ENCODE measurements around the gene ASPG.
"Not testable (repeated sequence)": the region's sequence is repeated elsewhere in the genome, so short reads cannot be mapped to it uniquely, and the experiment has no call there.

Gene ASPG

DNA sequence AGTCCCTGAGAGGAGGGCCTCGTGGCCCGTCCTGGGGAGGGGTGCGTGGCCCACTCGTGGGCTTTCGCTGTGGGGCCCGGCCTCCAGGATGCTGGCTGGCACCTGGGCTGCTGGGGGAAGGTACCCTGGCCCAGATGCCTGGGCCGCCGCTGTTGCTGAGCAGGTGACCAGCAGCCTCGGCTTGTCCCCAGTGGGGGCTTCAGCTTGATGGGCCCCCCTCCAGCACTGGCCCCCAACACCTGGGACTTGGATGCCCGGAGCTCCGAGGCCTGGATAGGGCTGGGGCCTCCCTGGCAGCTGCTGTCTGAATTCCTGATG, 63.7 kb downstream of the ASPG start:
- intact Hi-C loops (cut with micrococcal nuclease), result no loop called here
- no peaks in the 10 kb centered on the region for H3K4me1 Mint-ChIP-seq (ENCODE audit: low read depth)

DNA sequence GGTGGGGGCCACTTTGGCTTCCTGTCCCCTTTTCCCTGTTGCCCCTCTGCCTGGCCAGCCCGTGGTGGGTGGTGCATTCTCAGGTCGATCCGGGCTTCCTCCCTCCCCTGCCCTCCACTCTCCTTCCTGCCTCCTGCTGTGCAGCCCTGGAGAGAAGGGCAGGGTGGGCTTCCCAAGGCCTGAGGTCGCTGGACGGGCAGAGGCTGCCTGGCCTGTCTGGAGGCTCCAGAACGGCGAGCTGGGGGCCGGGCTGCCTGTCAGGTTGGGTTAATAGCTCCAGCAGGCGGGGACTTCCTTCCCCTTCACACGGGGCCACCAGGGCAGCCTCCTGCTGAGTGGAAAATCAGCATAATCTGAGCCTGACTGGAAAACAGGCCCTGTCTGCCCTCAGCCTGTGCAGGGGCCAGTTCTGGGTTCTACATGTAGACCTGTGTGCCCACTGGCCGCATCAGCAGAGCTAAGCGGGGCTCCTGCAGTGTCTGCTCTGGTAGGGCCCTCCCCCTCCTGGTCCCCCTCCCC, 64.2 kb downstream of the ASPG start:
- peaks cover 5% of the 10 kb centered on the region for H3K27me3 Mint-ChIP-seq
- H3K9me3 Mint-ChIP-seq, result no peaks in the 10 kb centered on the region
- no peak overlapping the region for H3K27ac Mint-ChIP-seq
- intact Hi-C loops (cut with micrococcal nuclease), result no loop called here
- H3K36me3 Mint-ChIP-seq (ENCODE audit: low read depth), result no peaks in the 10 kb centered on the region
- H3K4me3 Mint-ChIP-seq, result no peak overlapping the region
- no peaks in the 10 kb centered on the region for H3K4me1 Mint-ChIP-seq (ENCODE audit: low read depth)

More for the DNA sequence above, 63.7 kb downstream of the ASPG start:
- Mint-ChIP-seq H3K36me3 (ENCODE audit: low read depth) (no peaks in the 10 kb centered on the region), H3K4me3 (no peak overlapping the region), H3K9me3 (no peaks in the 10 kb centered on the region), H3K27ac (no peak overlapping the region), H3K27me3 (peaks cover 5% of the 10 kb centered on the region)

GRCh38 chr14:104150136-104151025, 64.9 kb downstream of the ASPG start:
- no peaks in the 10 kb centered on the region for H3K36me3 Mint-ChIP-seq (ENCODE audit: low read depth)
- H3K27ac Mint-ChIP-seq, result no peak overlapping the region
- no peaks in the 10 kb centered on the region for H3K9me3 Mint-ChIP-seq
- peaks cover 5% of the 10 kb centered on the region for H3K27me3 Mint-ChIP-seq
- no peak overlapping the region for H3K4me3 Mint-ChIP-seq
- intact Hi-C loops (cut with micrococcal nuclease), result no loop called here
- no peaks in the 10 kb centered on the region for H3K4me1 Mint-ChIP-seq (ENCODE audit: low read depth)

GRCh38 chr14:104151026-104151381, 65.5 kb downstream of the ASPG start:
- Mint-ChIP-seq H3K4me1 (ENCODE audit: low read depth) (no peaks in the 10 kb centered on the region), H3K27ac (no peak overlapping the region), H3K4me3 (no peak overlapping the region), H3K27me3 (peaks cover 3% of the 10 kb centered on the region), H3K9me3 (no peaks in the 10 kb centered on the region), H3K36me3 (ENCODE audit: low read depth) (no peaks in the 10 kb centered on the region)
- intact Hi-C loops (cut with micrococcal nuclease), result no loop called here

DNA sequence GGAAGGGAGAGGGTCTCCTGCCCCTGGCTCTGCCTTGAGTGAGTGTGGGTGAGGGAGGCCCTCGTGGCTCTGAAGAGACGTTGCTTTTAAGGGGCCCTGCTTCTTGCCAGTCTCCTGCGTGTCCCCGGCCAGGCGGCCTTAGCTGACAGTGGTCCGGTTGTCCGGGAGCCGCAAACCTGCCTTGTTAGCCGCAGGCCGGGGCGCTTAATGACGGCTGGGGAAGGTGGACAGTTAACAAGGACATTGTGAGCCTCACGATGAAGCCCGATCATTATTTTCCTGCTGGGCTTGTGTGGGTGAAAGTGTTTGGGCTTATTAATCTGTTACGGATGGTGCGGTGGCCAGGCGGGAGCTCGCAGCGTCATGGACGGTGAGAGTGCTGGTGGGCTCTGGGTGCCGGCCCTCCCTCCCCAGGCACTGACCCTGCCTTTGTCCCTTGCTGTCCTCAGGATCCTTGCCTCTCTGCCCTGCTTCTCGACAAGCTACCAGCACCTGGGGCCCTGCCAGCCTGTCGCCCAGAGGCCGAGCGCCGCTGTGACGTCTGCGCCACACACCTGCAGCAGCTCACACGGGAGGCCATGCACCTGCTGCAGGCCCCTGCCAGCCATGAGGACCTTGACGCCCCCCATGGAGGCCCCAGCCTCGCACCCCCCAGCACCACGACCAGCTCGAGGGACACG, 66.2 kb downstream of the ASPG start:
- Mint-ChIP-seq H3K27ac (no peak overlapping the region), H3K4me1 (ENCODE audit: low read depth) (no peaks in the 10 kb centered on the region), H3K4me3 (no peak overlapping the region), H3K36me3 (ENCODE audit: low read depth) (no peaks in the 10 kb centered on the region), H3K9me3 (no peaks in the 10 kb centered on the region), H3K27me3 (peaks cover 3% of the 10 kb centered on the region)
- intact Hi-C loops (cut with micrococcal nuclease), result no loop called here

GRCh38 chr14:104152246-104152575, 66.7 kb downstream of the ASPG start:
- intact Hi-C loops (cut with micrococcal nuclease), result no loop called here
- Mint-ChIP-seq H3K9me3 (no peaks in the 10 kb centered on the region), H3K36me3 (ENCODE audit: low read depth) (no peaks in the 10 kb centered on the region), H3K27me3 (peaks cover 3% of the 10 kb centered on the region), H3K4me3 (no peak overlapping the region), H3K27ac (no peak overlapping the region), H3K4me1 (ENCODE audit: low read depth) (no peaks in the 10 kb centered on the region)

DNA sequence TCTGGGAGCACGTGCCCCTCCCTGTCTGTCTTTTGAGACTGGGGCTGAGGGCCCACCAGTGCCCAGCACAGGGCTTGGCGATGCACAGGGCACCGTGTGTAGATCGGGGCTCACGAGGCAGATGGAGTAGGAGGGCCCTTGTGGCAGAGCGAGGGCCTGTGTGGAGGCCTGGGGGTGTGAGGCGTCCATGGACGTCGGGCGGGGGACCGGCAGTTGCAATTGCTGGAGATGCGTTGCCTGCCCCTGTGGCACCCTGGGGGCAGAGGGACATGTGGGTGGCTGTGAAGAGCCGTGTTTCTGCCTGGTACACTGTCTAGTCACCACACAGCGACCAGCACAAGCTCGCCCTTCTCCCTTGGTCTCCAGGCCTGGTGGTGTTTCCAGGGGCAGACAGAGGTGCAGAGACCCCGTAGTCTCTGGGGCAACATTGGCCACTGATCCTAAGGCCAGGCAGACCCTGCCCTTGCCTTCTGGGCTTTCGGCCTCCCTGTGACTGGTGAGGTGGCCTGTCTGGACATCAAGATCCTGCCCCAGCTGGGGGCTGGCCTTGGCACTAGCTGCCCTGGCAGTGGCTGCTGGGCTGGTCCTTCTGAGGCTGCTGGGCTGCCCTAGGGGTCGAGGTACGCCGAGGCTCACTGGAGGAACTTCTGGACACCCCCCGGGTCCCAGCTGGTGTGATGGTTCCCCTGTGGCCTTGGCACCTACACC, 67.3 kb downstream of the ASPG start:
- Mint-ChIP-seq H3K9me3 (no peaks in the 10 kb centered on the region), H3K27me3 (peaks cover 3% of the 10 kb centered on the region), H3K4me3 (no peak overlapping the region), H3K27ac (no peak overlapping the region), H3K36me3 (ENCODE audit: low read depth) (no peaks in the 10 kb centered on the region), H3K4me1 (ENCODE audit: low read depth) (no peaks in the 10 kb centered on the region)
- intact Hi-C loops (cut with micrococcal nuclease), result no loop called here

GRCh38 chr14:104153394-104153755, 67.9 kb downstream of the ASPG start:
- H3K27me3 Mint-ChIP-seq; H3K36me3 Mint-ChIP-seq (ENCODE audit: low read depth); H3K27ac Mint-ChIP-seq; H3K4me3 Mint-ChIP-seq; H3K4me1 Mint-ChIP-seq (ENCODE audit: low read depth); intact Hi-C loops (cut with micrococcal nuclease); H3K9me3 Mint-ChIP-seq: not testable (repeated sequence)

DNA sequence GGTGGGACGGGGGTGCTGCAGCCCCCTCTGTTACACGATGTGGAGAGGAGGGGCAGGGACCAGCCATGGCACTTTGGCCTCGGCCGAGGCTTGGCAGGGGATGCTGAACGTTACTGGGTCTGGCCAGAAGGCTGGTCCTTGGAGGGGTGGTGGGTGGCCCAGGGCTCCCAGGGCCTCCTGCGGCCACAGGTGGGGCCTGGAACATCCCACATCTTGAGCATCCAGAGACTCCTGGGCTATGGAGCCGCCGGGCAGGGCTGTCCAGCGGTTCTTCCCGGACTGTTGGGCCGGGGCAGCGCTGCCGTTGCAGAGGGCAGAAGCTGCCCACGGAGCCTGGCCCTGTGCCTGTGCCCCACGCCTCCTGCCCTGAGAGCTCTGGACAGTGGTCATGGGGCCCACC, 68.7 kb downstream of the ASPG start:
- intact Hi-C loops (cut with micrococcal nuclease), result no loop called here
- Mint-ChIP-seq H3K4me3 (no peak overlapping the region), H3K4me1 (ENCODE audit: low read depth) (no peaks in the 10 kb centered on the region), H3K27ac (no peak overlapping the region), H3K27me3 (peaks cover 3% of the 10 kb centered on the region), H3K36me3 (ENCODE audit: low read depth) (no peaks in the 10 kb centered on the region), H3K9me3 (no peaks in the 10 kb centered on the region)

- Mint-ChIP-seq H3K36me3 (ENCODE audit: low read depth) (no peaks in the 10 kb centered on the region), H3K9me3 (no peaks in the 10 kb centered on the region), H3K27ac (no peak overlapping the region), H3K4me1 (ENCODE audit: low read depth) (no peaks in the 10 kb centered on the region), H3K27me3 (no peaks in the 10 kb centered on the region), H3K4me3 (no peak overlapping the region)
- intact Hi-C loops (cut with micrococcal nuclease), result no loop called here
Observed at GRCh38 chr14:104155513-104155912, 70.0 kb downstream of the ASPG start.

DNA sequence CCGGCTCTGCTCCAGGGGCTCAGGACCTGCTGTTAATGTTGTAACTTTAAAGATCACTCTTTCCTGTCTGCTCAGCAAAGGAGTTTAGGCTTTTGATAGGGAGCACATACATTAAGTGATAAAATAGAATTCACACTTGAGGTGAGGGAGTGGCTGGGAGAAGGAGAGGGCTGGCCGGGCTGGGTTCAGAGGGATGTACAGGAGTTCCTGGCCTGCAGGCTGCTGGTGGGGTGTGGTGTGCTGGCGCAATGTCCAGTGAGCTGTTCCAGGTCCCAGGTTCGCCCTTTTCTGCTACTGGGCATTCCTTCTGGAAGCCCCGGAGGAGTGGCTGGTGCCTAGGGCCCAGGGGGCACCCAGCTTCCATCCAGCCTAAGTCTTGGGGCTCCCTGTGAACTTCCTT, 70.6 kb downstream of the ASPG start:
- no peaks in the 10 kb centered on the region for H3K27me3 Mint-ChIP-seq
- H3K27ac Mint-ChIP-seq, result no peak overlapping the region
- no peaks in the 10 kb centered on the region for H3K9me3 Mint-ChIP-seq
- intact Hi-C loops (cut with micrococcal nuclease), result no loop called here
- H3K36me3 Mint-ChIP-seq (ENCODE audit: low read depth), result no peaks in the 10 kb centered on the region
- H3K4me1 Mint-ChIP-seq (ENCODE audit: low read depth), result no peaks in the 10 kb centered on the region
- H3K4me3 Mint-ChIP-seq, result no peak overlapping the region

DNA sequence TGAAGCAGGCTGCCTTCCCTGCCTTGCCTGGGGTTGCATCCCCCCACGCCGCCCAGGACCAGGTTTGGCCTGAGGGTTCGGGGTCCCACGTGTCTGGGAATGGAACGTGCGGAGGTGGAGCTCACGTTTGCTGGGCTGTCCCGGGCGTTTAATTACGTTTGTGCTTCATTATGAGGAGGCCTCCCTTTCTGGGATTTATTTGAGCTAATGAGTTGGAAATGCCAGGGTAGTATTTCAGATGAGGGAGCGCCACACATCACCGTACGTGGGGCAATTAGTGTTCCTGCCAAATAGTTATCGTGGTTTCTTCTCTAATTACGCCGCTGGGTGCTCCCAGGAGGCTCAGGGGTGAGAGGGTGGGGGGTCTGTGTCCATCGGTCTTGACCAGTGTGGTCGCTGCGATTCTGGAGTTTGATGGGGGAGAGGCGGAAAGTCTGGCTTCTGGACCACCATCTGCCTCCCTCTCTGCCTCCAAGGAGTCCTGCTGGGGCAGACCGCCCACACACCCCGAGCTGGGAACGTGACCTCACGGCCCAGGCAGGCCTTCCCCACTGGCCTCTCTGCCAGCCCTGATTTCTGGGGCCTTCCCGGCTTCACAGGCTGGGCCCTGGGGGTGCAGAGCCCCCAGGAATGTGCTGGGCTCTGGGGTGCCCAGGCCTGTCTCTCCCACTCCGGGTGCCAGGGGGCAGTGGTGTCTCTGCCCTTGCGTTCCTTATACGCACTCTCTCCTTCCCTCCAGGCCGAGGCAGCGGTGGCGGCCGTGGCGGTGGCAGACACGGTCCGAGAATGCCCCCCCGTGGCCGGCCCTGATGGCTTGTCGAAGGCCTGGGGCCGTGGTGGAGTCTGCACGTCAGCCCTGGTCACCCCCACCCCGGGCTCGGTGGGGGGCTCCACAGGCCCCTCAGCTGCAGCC, 71.8 kb downstream of the ASPG start:
- H3K27me3 Mint-ChIP-seq, result no peaks in the 10 kb centered on the region
- H3K4me1 Mint-ChIP-seq (ENCODE audit: low read depth), result no peaks in the 10 kb centered on the region
- no peak overlapping the region for H3K4me3 Mint-ChIP-seq
- intact Hi-C loops (cut with micrococcal nuclease), result no loop called here
- no peaks in the 10 kb centered on the region for H3K36me3 Mint-ChIP-seq (ENCODE audit: low read depth)
- no peaks in the 10 kb centered on the region for H3K9me3 Mint-ChIP-seq
- no peak overlapping the region for H3K27ac Mint-ChIP-seq

GRCh38 chr14:104158827-104159798, 73.6 kb downstream of the ASPG start:
- Mint-ChIP-seq H3K9me3 (no peaks in the 10 kb centered on the region), H3K27ac (no peak overlapping the region), H3K4me1 (ENCODE audit: low read depth) (no peaks in the 10 kb centered on the region), H3K36me3 (ENCODE audit: low read depth) (no peaks in the 10 kb centered on the region), H3K27me3 (no peaks in the 10 kb centered on the region), H3K4me3 (no peak overlapping the region)
- intact Hi-C loops (cut with micrococcal nuclease), result no loop called here
